Suppressor macrophage treated with lipopolysaccharide for 4 hours (primary cell): ENCODE measurements around the gene NME5.
"Not testable (repeated sequence)": the region's sequence is repeated elsewhere in the genome, so short reads cannot be mapped to it uniquely, and the experiment has no call there.

Experiments used
- DNase-seq: peaks from one replicate; pipeline ENCODE4 v3.0.0-alpha.2; 2020

The NME5 gene

GRCh38 chr5:138138949-138139780 is at the start of gene NME5:
Gene NME5, minus strand, starts transcription at chr5:138139428. Its CDS starts 648 bp downstream, at chr5:138138780.
- no peak for DNase-seq

- no peak for DNase-seq
Measured at GRCh38 chr5:138188626-138189025, 49.4 kb upstream of the NME5 start.

DNA sequence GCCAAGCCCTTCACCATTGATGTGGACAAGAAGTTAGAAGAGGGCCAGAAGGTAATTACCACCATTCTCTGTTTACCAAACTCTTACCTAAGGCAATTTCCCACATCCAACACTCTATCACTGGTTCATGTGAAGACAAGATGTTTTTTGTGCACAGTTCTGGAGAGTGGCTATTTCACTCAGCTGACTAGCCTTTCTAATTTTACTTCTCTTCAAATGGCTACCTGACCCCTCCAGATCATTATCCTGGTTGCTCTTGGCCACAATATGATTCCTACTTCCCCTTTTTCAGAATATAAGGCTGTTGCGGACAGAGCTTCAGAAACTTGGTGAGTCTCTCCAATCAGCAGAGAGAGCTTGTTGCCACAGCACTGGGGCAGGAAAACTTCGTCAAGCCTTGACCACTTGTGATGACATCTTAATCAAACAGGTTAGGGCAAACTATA is 46.8 kb upstream of the NME5 start:
- DNase-seq: peak; percentile 25

DNA sequence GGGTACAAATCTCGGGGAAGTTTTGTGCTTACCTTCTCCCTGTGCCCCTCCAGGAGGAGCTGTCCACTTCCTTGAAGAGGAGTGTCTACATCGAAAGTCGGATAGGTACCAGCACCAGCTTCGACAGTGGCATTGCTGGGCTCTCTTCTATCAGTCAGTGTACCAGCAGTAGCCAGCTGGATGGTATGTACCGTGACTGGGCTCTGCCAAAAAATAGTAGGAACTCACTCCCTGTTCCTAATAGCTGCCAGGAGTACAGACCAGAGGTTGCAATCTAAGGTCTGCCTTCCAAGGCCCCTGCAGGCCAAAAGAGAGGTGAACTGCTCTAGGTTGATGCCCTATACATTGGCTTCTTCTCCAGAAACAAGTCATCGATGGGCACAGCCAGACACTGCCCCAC is 43.6 kb upstream of the NME5 start:
- DNase-seq: no peak

DNA sequence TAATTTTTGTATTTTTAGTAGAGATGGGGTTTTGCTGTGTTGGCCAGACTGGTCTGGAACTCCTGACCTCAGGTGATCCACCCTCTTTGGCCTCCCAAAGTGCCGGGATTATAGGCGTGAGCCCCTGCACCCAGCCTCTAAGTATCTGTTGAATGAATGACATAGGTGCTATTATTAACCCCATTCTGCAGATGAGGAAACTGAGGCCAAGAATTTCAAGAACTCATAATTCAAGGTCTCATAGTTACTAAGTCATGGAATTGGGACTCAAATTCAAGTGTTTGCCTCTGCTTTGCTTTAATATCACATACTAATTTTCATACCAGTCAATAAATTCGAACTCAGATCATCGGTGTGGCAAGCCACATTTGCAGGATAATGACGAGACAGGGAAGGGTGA is 41.6 kb upstream of the NME5 start:
- no peak for DNase-seq

GRCh38 chr5:138180183-138180782 is 41.1 kb upstream of the NME5 start:
- DNase-seq: peak; percentile 76

GRCh38 chr5:138179277-138179857 is 40.1 kb upstream of the NME5 start:
- DNase-seq: no peak

DNA sequence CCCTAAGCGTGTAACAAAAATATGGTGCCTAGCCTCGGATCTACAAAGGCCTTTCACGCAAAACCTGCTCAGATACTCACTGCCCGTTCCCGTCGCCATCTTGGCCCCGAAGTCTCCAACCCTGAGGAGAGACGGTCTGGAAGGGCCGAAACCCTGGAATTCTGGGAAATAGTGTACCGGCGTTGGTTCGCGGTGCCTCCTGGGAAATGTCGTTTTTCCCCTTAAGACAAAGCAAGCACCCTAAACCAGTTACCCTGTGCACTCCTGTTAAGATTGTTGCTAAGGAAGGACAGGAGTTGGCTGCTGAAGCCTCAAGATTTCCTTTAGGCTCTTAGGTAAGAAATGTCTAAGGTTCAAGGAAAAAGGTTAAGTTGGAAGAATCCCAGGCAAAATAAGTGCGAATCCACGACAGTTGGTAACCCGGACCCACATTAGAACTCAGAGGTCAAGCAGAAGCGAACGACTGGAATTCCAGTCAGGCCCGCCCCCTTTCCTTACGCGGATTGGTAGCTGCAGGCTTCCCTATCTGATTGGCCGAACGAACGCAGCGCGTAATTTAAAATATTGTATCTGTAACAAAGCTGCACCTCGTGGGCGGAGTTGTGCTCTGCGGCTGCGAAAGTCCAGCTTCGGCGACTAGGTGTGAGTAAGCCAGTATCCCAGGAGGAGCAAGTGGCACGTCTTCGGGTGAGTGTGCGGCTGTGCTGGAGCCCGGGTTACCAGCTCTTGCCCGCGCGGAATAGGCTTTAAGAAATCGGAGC is 39.5 kb upstream of the NME5 start, which contains the start of the genes BRD8 and KIF20A:
Gene BRD8, minus strand, starts transcription at position 115 of the 761 bp plus-strand sequence. Its CDS starts 16 bp downstream, at position 99.
Gene KIF20A, plus strand, starts transcription at position 597 of the 761 bp plus-strand sequence. CDS start 569 bp downstream, outside the sequence.
- peak; percentile 95 for DNase-seq

DNA sequence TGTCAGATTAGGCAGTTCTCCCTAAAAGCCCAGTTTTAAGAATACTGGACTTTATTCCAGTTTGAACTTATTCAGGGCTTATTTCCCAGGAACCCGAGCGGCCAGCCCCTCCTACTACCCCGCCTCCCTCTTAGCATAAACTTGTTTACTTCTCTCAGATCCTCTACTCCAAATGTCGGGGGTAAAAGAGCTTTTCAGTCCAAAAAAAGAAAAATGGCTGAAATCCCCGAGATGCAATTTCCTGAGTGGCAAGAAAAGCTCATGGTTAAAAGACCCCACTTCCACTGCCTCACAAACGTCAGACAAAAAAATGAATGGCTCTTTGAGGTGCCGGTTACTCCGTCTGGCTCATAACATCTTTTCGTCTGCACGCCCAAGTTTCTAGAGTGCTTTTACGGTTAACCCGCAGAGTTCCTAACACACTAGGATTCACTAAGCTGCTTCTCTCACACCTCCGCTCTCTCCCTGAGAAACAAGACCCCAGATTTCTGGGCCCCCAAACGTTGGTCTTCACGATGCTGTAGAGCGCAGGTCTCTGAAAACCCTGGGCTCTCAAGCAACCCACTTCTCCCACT is 38.8 kb upstream of the NME5 start:
- DNase-seq: peak; percentile 54

GRCh38 chr5:138170299-138170698 is 31.1 kb upstream of the NME5 start:
- no peak for DNase-seq

GRCh38 chr5:138169124-138169523 is 29.9 kb upstream of the NME5 start:
- DNase-seq: no peak

- no peak for DNase-seq
Measured at GRCh38 chr5:138163721-138164120, 24.5 kb upstream of the NME5 start.

DNA sequence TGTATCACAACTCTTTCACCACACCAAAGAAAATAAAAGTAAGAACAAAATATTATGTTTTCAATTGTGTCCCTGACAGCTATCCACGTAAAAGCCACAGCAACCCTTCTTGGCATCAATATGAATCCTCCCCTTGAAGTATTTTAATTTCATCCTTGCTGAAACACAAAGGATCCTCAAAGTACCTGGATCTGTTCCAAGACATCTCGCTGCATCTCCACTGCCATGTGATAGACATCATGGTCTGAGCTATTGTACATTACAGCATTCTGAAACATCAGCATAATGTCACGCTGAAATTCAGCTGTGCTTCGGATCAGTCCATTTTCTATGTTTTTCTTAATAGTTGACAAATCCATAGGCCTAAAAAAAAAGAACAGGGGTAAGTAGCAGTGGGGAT is 21.5 kb upstream of the NME5 start:
- DNase-seq: no peak

- DNase-seq: no peak
Measured at GRCh38 chr5:138159666-138160065, 20.4 kb upstream of the NME5 start.

DNA sequence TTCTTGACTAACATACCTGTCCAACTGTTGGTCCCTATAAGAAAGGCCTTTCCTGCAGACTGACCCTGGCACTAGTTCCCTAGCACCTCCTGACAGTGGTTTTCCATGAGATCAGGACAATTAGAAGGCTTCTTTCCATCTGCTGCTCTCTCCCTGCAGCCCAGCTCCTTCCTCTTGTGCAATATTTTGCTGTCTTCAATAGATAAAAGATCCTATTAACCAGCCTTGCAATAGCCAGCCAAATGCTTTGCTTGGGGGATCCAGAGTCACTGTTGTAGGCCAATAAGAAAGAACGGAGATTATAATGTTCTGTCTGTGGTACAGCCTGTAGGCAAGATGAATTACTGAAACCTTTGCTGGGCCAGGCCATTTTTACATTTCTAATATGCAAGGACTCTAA is 18.4 kb upstream of the NME5 start:
- no peak for DNase-seq

DNA sequence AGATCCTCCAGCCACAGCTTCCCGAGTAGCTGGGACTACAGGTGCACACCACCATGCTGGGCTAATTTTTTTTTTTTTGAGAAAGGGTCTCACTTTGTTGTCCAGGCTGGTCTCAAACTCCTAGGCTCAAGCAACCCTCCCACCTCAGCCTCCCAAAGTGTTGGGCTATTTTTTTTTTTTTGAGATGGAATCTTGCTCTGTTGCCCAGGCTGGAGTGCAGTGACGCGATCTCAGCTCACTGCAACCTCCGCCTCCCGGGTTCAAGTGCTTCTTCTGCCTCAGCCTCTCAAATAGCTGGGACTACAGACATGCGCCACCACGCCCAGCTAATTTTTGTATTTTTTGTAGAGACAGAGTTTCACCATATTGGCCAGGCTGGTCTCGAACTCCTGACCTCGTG is 16.7 kb upstream of the NME5 start:
- DNase-seq: not testable (repeated sequence)

DNA sequence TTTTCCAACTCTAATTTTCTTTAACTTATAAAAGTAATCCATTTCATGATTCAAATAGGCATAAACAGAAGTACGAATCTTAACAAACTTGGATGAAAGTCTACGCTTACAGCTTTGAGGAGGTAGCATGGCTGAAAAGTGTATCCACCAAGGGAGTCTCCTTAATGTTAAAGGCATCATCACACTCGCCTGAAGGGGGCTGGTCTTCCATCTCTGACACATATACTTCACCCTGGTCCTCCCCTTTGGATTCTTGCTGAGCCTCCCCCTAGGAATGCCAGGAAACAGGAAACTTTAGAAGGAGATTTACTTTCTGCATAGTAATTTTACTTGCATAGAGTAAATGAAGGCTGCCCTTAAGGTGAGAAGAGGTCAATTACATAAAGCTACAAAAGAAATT is 10.3 kb upstream of the NME5 start:
- no peak for DNase-seq

- DNase-seq: peak; percentile 18
Measured at GRCh38 chr5:138148811-138149210, 9.6 kb upstream of the NME5 start.

DNA sequence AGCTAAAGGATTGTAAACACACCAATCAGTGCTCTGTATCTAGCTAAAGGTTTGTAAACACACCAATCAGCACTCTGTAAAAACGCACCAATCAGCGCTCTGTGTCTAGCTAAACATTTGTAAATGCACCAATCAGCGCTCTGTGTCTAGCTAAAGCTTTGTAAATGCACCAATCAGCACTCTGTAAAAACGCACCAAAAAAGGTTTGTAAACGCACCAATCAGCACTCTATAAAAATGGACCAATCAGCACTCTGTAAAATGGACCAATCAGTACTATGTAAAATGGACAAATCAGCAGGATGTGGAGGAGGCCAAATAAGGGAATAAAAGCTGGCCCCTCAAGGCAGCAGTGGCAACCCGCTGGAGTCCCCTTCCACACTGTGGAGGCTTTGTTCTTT is 4.3 kb upstream of the NME5 start:
- not testable (repeated sequence) for DNase-seq

DNA sequence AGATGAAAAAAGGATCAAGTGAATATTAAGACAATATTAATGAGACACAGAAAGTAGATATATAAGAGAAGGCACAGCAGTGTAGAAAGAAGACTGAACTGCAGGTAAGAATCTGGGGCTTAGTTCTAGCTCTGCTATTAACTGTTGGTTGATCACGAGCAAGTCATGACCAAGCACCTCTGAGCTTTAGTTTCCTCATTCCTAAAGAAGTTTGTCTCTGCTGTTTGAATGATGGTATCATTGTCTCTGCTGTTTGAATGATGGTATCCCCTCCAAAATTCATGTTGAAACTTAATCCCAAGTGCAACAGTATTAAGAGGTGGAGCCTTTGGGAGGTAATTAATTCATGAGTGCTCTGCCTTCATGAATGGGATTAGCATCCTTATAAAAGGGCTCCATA is 2.5 kb upstream of the NME5 start:
- no peak for DNase-seq

GRCh38 chr5:138140268-138140667 is 1.0 kb upstream of the NME5 start:
- DNase-seq: no peak

GRCh38 chr5:138139781-138140090 is 508 bp upstream of the NME5 start:
- DNase-seq: peak; percentile 53

DNA sequence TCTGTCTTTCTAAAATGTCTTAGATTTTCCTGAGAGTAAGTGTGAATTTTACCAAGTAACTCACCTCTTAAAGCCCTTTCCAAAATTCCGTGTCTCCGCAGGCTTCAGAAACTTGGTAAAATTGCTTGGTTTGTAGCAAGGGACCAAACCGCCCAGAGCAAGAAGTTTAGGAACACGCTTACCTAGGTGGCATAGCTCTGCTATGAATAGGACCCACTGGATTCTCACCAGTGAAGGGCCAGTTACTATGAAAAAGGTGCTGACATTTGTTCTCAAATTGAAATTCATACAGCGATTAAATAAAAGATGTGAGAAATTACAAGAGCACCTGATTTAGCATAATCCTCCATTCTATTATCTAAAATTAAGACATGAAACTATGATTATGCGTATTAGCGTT is 6.7 kb downstream of the NME5 start:
- DNase-seq: no peak
